Left cardiac atrium (tissue), 4 donors: ENCODE results near the gene TERB1. TPM values are rescaled to one million over a fixed set of nuclear protein-coding genes. Genes with fewer than 3 reads are reported as not detected.
"Not testable (repeated sequence)": the region's sequence is repeated elsewhere in the genome, so short reads cannot be mapped to it uniquely, and the experiment has no call there.

Experiments used
- ATAC-seq, 2 donors: fragments of 200-7000 bp; cut with Tn5 transposase; one replicate each; pipeline ENCODE4 v1.9.1; 2020; ENCODE audit warnings: mild to moderate bottlenecking in 2 of 2, moderate library complexity in 2 of 2
- DNase-seq: peaks from one replicate; pipeline ENCODE4 v3.0.0-alpha.2; 2020
- intact Hi-C, 2 donors: fragments of 100-400 bp; cut with DNase I; formaldehyde crosslinking; loops; one replicate each; pipeline versions ENCODE4 v1.14.1 to v1.15.1; 2022 to 2023
- total RNA-seq, 2 donors: library from RNA; stranded (reverse); fragmentation: NEBNext Ultra II Directional; extraction: Animal tissue kit (Norgen Biotek cat#: 25700); gene quantifications; one replicate each; pipeline ENCODE4 v1.2.1, GENCODE V29; 2021
- donor health status: DM: no; HTN: yes; CAD: no.
- donor health status: DM: no; HTN: yes; CAD: no; lungs with severe emphysema.
- donor health status: DM: yes; HTN: yes; CAD: no.
- donor health status: Dilated cardiomyopathy.

The TERB1 gene
- total RNA-seq, 2 donors from 2014 or later, result not detected

DNA sequence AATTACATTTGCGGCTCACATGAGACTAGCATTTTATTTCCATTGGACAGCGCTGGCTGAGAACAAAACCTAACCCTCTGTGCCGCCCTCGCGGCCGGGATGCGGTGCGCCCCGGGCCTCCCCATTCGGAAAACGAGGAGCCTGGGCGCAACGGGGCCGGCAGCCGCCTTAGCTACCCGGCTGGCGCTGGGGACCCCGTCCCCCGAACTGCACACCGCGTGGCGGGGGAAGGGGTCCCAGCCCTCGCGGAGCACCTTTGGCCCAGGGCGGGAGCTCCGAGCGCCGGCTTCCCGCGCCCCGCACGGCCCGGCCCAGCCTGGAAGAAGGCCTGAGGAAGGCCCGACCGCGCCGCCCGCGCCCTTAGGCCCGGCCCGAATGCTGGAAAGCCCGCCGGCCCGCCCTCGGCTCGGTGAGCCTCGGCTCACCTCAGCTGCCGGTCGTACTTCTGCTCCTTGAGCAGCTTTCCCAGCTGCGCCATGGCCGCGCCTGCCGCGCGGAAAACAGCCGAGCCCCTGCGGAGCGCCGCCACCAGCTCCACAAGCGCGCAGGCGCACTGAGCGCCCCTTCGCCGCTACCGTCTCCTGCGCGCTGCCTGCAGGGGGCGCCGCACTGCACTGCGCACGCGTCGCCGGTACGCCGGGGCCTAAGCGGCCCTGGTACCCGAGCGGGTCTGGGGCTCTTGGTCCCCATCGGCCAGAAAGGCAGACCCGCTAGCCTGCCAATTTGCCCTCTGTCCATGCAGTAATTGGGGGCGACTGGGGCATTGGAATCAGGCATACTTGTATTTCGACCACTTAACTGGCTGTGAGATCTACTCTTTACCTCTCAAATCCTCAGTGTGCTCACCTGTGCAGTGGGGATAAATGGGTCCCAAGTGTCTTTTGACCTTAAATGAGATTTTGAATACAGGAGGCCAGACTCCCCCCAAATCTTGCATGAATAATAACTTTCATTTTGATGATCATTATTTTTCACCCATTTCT lies 29.3 kb upstream of the TERB1 start, which contains the start of gene NAE1:
Gene NAE1, minus strand, starts transcription at position 555 of the 983 bp plus-strand sequence. Its CDS starts 77 bp downstream, at position 478.
- intact Hi-C loops, result loop anchor here (2.0 to 5.0 kb wide), 2 partner anchors 37 to 42 kb away; no protein-coding TSS in a partner anchor
- DNase-seq, result peak; percentile 91
- ATAC-seq, result peak; percentile 98 to 99

DNA sequence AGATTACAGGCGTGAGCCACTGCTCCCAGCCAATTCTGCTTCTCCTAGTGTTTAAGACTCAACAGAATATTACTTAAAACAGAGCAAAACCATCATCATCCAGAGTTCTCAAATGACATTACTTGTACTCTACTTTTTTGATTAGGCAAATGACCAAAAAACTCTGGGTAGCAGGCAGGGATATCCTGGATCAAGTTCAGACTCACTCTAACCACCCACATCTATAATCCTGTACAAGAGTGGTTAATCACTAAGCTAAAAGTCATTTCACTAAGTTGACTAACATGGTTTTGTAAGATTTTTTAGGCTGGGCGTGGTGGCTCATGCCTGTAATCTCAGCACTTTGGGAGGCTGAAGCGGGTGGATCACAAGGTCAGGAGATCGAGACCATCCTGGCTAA lies 22.6 kb upstream of the TERB1 start:
- intact Hi-C loops, result no loop called here
- DNase-seq, result no peak
- no peak for ATAC-seq

- intact Hi-C loops, result no loop called here
- ATAC-seq, result no peak
These were observed 13.3 kb upstream of the TERB1 start for GRCh38 chr16:66814734-66815133.

GRCh38 chr16:66811043-66811442 lies 9.7 kb upstream of the TERB1 start:
- DNase-seq, result no peak

More at GRCh38 chr16:66814734-66815133, 13.3 kb upstream of the TERB1 start:
- DNase-seq, result no peak

DNA sequence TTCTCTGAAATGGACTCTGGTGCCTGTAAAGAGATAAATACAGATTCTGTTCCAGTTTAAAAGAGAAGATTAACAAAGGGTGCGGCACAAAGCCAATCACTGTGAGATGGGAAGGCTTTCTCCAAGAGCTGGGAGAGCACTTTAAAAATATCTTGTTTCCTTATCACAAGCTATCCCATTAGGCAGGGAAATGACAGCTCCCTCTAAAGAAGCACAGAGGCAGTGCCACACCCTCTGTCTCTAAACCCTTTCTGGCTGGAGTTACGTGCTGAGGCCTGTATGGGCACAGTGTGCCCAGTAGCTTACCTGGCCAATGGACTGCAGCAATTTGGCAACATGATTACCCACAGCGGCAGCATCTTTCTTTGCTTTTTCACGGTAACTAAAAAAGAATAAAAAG lies 9.0 kb upstream of the TERB1 start:
- ATAC-seq (peak in 1 of 2 donors; percentile 53), DNase-seq (no peak)
- intact Hi-C loops, result no loop called here

More at GRCh38 chr16:66811043-66811442, 9.7 kb upstream of the TERB1 start:
- ATAC-seq, result no peak
- intact Hi-C loops, result no loop called here

DNA sequence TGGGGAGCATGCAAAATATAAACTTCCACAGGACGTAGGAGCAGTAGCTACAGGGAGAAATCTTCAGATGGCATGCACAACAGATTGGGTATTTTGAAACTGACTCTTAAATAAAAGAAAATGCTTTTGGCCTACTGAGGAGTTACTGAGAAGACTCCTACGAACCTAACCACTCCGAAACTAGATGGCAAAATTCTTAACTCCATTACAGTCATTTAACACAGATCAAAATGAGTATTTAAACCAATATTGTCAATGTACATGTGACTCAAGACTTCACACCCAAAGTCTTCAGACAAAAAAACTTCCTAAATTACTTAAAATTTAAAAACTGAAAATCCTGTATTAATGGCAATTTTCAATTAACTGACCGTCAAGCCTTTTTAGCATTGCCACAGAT lies 8.4 kb upstream of the TERB1 start:
- ATAC-seq, result no peak
- intact Hi-C loops, result no loop called here

GRCh38 chr16:66802159-66802558 lies 775 bp upstream of the TERB1 start:
- intact Hi-C loops, result no loop called here
- no peak for ATAC-seq

More for the DNA sequence above, 8.4 kb upstream of the TERB1 start:
- DNase-seq, result no peak

DNA sequence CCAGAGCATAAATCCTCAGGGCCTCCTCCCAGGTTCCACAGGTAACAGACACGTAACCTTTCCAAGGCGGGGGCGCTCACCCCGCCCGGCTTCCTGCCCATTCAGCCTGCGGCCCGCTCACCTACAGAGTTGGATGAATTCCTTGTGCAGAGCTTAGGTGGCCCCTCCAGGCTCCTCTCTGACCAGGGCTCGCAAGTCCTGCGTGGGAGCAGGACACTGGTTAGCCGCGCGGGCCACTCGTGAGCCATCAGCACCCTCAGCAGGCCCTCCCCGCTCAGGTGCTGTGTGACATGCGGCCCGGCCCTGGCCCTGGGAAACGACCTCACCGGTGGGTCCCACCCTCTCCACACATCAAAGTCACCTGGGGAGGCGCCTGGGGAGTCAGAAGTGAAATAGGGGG lies 528 bp downstream of the TERB1 start:
- ATAC-seq (no peak), DNase-seq (peak; percentile 18)
- intact Hi-C loops, result no loop called here

More at GRCh38 chr16:66802159-66802558, 775 bp upstream of the TERB1 start:
- DNase-seq, result no peak

GRCh38 chr16:66798161-66798560 lies 3.2 kb downstream of the TERB1 start:
- no peak for ATAC-seq
- intact Hi-C loops, result no loop called here
- no peak for DNase-seq

- ATAC-seq, DNase-seq, intact Hi-C loops: not testable (repeated sequence)
These were observed 7.4 kb downstream of the TERB1 start for GRCh38 chr16:66793984-66794383.

- ATAC-seq (no peak), DNase-seq (no peak)
- intact Hi-C loops, result no loop called here
These were observed 11.2 kb downstream of the TERB1 start for GRCh38 chr16:66790130-66790733.

DNA sequence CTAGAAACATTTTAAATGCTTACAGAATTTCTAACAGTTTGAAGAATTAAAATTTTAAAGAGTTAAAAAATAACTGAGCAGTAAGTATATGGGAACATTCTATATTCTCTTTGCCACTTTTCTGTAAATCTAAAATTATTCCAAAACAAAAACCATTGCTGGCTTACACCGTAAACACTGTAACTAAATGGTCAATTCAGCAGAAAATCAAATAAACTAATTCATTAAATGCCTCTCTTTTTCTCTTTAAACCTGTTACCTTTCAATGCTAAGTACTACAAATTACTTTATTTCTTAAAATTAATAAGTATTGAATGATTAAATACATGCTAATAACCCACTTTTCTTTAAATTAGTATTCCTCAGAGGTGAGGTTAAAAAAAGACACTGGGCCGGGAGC lies 14.0 kb downstream of the TERB1 start:
- ATAC-seq (no peak), DNase-seq (no peak)
- intact Hi-C loops, result no loop called here

DNA sequence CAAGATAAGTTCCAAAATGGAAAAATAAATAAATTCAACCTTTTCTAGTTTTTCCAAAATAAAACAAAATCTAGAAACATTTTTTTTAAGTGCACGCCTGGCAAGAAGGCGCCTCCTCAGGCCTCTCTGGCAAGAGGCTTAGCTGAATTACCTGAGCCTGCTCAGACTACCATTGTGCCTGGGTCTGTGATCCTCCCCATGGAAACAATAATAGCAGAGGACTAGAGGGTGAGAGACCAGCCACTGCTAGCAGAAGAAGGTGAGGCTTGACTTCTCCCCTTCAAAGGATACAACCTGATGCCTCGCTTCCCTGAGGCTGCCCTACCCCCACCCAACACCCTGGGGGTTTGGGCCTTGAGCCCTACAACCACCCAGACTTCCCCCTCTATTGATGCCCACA lies 14.8 kb downstream of the TERB1 start:
- ATAC-seq (no peak), DNase-seq (no peak)
- intact Hi-C loops, result no loop called here

GRCh38 chr16:66776457-66776856 lies 24.9 kb downstream of the TERB1 start:
- DNase-seq (no peak), ATAC-seq (no peak)
- intact Hi-C loops, result no loop called here

GRCh38 chr16:66774981-66775380 lies 26.4 kb downstream of the TERB1 start:
- ATAC-seq, result no peak
- intact Hi-C loops, result no loop called here

GRCh38 chr16:66758086-66758485 lies 43.3 kb downstream of the TERB1 start:
- ATAC-seq (no peak), DNase-seq (no peak)
- intact Hi-C loops, result no loop called here

More at GRCh38 chr16:66774981-66775380, 26.4 kb downstream of the TERB1 start:
- no peak for DNase-seq

- intact Hi-C loops, result no loop called here
- no peak for DNase-seq
- ATAC-seq, result no peak
These were observed 46.6 kb downstream of the TERB1 start for GRCh38 chr16:66754819-66755218.

GRCh38 chr16:66754211-66754610 lies 47.2 kb downstream of the TERB1 start:
- intact Hi-C loops, result no loop called here
- DNase-seq (no peak), ATAC-seq (no peak)

- intact Hi-C loops, result no loop called here
- ATAC-seq, result no peak
These were observed 48.4 kb downstream of the TERB1 start for GRCh38 chr16:66752958-66753357.

GRCh38 chr16:66752379-66752778 lies 49.0 kb downstream of the TERB1 start:
- intact Hi-C loops, result no loop called here
- DNase-seq, result no peak
- no peak for ATAC-seq

More at GRCh38 chr16:66752958-66753357, 48.4 kb downstream of the TERB1 start:
- DNase-seq, result no peak
